ENCODE results near the gene CDY1B. TPM values are rescaled to one million over a fixed set of nuclear protein-coding genes. Genes with fewer than 3 reads are reported as not detected.
"Not testable (repeated sequence)": the region's sequence is repeated elsewhere in the genome, so short reads cannot be mapped to it uniquely, and the experiment has no call there.

The CDY1B gene
- not detected in 3 replicates for total RNA-seq

- not testable (repeated sequence) for DNase-seq (ENCODE audit: low spot score in 2 of 2, unreplicated experiment in 2 of 2); H3K4me1 Mint-ChIP-seq; H3K36me3 Mint-ChIP-seq; H3K27ac Mint-ChIP-seq; H3K4me3 Mint-ChIP-seq; H3K27me3 Mint-ChIP-seq (ENCODE audit: low read depth); H3K9me3 Mint-ChIP-seq
Observed at GRCh38 chrY:24047919-24048318, at the start of gene CDY1B. CDY1B (minus strand) TSS chrY:24048019; CDS start chrY:24047688, 331 bp downstream.

GRCh38 chrY:24049525-24049924 is 1.7 kb upstream of the CDY1B start:
- not testable (repeated sequence) for H3K4me3 Mint-ChIP-seq; H3K4me1 Mint-ChIP-seq; H3K27ac Mint-ChIP-seq; DNase-seq (ENCODE audit: low spot score in 2 of 2, unreplicated experiment in 2 of 2); H3K27me3 Mint-ChIP-seq (ENCODE audit: low read depth); H3K9me3 Mint-ChIP-seq; H3K36me3 Mint-ChIP-seq

- not testable (repeated sequence) for H3K9me3 Mint-ChIP-seq; H3K27ac Mint-ChIP-seq; H3K4me1 Mint-ChIP-seq; H3K36me3 Mint-ChIP-seq; DNase-seq (ENCODE audit: low spot score in 2 of 2, unreplicated experiment in 2 of 2); H3K4me3 Mint-ChIP-seq; H3K27me3 Mint-ChIP-seq (ENCODE audit: low read depth)
Observed at GRCh38 chrY:24043209-24043608, 4.6 kb downstream of the CDY1B start.

DNA sequence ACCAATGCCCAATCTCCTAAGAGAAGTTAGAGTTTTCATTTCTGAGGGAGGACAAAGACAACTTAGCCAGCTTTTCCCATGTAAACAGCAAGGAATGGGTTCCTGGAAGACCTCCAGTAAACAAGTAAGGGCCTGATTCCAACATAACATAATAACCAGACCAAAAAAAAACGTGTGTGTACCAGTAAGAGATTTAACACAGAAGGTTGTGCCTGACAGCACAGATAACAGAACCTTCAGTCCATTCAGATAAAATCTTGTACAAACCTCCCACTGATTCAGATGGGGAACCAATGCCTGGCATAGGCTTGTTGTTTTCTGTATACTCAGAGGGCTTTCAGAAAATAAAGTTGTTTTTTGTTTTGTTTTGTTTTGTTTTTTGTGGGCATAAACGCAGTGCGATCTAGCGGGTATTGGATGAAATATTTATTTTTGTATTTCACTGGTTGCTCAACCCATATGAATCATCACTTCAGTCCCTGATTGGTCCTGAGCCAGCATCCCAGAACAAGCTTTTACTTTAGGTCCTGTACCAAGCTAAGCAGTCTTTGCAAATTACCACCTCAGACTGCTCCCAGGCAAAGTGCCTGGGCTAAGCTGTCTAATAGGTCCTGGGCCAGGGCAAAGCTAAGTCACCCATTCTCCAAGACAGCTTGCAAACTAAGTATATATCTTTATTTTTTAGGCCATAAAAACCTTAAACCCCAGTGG is 8.7 kb downstream of the CDY1B start:
- not testable (repeated sequence) for H3K4me1 Mint-ChIP-seq; H3K36me3 Mint-ChIP-seq; DNase-seq (ENCODE audit: low spot score in 2 of 2, unreplicated experiment in 2 of 2); H3K9me3 Mint-ChIP-seq; H3K4me3 Mint-ChIP-seq; H3K27ac Mint-ChIP-seq; H3K27me3 Mint-ChIP-seq (ENCODE audit: low read depth)

GRCh38 chrY:24026212-24027103 is 21.4 kb downstream of the CDY1B start:
- not testable (repeated sequence) for H3K9me3 Mint-ChIP-seq; H3K4me1 Mint-ChIP-seq; DNase-seq (ENCODE audit: low spot score in 2 of 2, unreplicated experiment in 2 of 2); H3K4me3 Mint-ChIP-seq; H3K36me3 Mint-ChIP-seq; H3K27me3 Mint-ChIP-seq (ENCODE audit: low read depth); H3K27ac Mint-ChIP-seq
